Measurements from ENCODE around the gene MSANTD1.
"Not testable (repeated sequence)": the region's sequence is repeated elsewhere in the genome, so short reads cannot be mapped to it uniquely, and the experiment has no call there.

MSANTD1 gene

DNA sequence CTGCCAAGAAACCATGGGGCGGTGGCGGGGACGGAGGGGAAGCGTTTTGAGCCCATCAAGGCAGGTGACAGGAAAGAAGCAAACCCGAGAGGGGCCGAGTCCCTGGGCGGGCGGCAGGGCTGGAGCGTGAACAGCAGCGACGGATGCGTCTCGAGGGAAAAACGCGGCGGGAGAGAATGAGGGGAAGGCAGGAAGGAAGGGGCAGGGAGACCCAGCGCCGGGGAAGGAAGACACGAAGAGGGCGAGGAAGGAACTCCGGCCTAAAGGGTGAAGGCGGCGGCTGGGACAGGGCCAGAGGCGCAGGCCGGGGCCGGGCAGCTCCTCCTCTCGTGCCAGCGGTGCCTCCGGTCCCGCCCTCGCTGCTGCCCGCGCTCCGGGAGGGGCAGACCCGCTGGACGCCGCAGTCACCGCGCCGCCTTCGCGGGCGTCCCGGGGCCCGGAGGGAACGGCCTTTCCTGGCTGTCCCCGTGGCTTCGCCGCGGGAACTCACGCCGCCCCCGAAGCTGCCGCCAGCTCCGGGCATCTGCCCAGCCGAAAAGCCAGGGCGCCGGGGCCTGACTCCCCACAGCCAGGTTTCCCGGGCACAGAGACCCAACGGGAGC lies 43.1 kb downstream of the MSANTD1 start:
- DNase-seq = peak; percentile 62

GRCh38 chr4:3292571-3293400 lies 43.8 kb downstream of the MSANTD1 start, which contains the start of gene RGS12:
Gene RGS12, plus strand, starts transcription at chr4:3293021. Its CDS starts 23,150 bp downstream, at chr4:3316171.
- DNase-seq = peak; percentile 92

GRCh38 chr4:3293401-3294391 lies 44.7 kb downstream of the MSANTD1 start:
- DNase-seq = peak; percentile 37

GRCh38 chr4:3294401-3295241 lies 45.7 kb downstream of the MSANTD1 start:
- DNase-seq = no peak

DNA sequence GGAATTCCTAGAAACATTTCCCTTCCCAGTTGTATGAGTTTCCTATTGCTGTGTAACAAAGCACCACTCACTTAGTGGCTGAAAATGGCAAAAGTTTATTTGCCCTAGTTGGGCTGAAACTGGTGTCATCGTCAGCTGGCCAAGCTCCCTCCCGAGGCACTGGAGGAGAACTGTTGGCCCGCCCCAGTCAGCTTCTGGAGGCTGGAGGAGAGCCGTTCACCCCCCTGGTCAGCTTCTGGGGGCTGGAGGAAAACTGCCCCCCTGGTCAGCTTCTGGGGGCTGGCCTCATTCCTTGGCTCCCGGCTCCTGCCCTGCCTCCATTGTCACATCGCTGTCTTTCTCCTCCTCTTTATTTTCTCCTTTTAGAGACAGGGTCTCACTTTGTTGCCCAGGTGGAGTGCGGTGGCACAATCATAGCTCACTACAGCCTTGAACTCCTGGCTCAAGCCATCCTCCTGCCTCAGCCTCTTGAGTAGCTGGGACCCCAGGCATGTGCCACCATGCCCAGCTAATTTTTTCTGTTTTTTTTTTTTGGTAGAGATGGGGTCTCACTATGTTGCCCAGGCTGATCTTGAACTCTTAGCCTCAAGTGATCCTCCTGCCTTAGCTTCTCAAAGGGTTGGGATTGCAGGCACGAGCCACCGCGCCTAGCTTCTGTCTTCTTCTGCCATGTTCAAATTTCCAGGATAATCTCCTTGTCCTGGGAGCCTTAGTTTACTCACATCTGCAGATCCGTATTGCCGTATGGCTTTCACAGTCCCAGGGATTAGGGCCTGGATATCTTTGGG lies 47.1 kb downstream of the MSANTD1 start:
- no peak for DNase-seq

DNA sequence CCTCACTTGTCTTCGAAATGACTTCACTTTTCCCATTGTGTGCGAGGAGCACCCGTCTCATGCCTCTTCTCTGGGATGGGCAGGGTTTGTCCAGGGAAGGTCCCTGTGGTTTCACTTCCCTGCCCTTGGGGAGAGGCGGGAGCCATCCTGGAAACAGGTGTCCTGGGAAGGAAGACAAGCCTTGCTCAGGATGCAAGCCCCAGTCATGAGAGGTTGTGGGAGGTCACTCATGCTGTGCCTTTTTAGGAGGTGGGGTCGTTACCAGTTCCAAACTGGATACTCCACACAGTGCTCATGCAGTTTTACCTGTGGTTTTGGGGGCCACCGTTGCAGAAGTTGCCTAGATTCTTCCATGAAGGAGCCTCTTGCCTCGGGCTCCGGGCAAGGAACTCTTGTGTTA lies 47.7 kb downstream of the MSANTD1 start:
- no peak for DNase-seq

DNA sequence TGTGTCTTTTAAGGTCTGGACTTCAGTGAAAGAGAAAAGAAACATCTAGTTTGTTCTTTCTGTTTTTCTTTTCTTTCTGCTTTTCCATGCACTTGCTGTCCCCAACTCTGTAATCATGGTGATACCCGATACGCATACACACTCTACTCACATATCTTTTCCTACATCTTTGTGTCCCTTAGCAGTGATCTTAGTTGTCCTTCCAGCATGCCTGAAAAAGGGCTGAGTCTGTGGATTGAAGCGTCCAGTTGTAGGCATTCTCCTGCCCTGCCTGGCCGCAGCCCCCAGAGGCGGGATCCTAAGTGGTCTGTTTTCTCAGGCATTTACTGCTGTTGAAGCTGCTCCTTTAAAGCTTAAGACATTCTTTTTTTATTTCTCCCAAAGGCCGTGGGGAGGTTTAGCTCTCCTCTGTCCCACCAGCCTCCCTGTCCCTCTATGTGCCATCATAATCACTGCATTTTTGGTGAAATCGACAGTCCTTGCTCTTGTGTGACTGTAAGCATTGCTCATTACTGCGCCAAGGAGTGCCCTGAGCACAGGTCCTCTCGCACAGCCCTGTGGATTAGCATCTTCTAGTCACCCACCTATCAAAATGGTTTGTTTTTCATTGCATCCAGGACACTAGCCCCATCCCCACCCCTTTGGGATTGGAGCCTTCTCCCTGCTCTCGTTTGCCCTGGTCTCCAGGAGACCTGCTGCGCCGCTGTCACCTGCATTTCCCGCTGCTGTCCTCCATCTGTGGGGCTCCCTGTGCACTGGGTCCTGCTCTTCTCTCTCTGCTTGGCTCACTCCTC lies 48.3 kb downstream of the MSANTD1 start:
- no peak for DNase-seq

GRCh38 chr4:3299122-3299975 lies 50.4 kb downstream of the MSANTD1 start:
- DNase-seq = no peak

DNA sequence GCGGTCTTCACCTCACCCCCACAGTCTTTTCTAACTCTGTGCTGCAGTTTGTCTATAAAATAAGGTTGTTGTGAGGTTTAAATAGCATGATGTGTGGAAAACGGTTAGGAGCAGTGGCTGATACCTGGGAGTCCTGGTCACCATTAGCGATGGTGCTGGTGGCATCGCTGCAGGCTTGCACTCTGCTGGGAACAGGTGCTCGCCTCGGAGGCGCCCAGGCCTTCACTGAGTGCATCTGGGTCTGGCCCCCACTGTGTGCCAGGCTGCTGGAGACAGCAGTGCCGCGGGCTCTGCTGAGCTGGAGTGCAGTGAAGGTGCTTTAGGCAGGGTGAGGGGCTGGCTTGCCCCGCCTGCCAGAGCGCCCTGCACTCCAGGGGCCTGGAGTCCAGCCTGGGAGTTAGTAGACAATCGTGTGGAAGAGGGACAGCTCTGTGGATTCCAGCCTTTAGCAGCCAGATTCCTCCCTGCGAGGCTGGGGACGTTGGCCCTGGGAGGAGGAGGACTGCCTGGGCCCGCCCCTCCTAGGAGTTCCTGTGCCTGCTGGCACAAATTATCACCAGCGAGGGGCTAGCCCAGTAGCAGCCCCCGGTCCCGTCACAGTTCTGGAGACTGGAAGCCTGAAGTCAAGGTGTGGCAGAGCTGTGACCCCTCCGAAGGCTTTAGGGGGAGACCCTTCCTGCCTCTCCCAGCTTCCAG lies 51.2 kb downstream of the MSANTD1 start:
- no peak for DNase-seq

GRCh38 chr4:3300882-3301281 lies 51.9 kb downstream of the MSANTD1 start:
- not testable (repeated sequence) for DNase-seq

DNA sequence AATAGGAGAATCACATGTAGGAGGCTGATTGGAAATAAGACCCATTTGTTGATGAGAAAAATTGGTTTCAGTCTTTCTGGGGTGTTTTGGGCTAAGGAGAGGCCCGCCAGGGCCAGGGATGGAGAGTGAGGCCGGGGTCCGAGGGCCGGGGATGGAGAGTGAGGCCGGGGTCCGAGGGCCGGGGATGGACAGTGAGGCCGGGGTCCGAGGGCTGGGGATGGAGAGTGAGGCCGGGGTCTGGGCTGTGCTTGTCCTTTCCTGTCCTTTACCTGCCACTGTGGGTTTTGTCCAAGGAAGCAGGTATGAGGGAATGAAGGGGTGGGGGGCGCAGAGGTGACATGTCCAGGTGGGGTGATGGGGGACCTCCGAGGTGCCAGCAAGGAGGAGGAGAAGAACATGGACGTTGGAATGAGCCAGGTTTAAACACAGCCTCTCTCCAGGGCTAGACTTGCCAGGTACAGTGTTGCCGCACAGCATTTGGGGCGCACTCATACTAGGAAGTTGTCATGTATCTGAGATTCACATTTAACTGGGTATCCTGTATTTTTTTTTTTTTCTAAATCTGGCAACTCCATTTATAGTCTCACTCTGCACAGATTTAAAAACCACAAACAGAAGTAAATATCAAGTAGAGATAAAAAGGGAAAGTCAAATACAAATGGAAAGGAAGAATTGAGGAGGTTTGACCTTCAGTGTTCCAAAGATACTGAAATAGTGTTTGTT lies 52.7 kb downstream of the MSANTD1 start:
- no peak for DNase-seq

DNA sequence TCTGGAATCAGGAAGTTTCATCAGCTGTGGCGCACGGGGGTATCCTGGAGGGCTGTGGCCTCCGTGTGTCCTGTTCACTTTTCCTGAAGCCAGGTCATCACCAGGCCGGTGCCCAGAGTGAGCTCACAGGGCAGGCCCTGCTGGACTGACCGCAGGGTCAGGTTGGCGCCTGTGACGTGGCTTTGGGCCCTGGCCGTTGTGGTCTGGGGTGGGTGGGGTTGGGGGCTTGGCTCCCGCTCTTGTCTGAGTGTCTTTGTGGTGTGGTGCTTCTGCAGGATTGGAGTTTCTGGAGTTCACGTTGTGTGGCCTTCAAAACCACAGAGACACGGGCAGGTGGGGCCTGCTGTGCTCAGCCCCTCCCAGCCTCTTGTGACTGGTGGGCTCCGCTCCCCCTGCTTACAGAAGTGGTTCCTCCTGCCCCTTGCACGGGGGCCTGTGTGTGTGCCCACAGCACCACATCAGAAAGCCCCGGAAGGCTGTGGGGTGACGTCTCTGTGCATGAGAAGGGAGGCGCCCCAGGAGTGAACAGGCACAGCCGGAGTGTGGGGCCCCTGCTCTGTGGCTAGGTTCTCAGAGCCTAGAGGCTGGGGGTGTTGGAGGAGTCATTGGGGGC lies 53.3 kb downstream of the MSANTD1 start:
- DNase-seq = no peak

DNA sequence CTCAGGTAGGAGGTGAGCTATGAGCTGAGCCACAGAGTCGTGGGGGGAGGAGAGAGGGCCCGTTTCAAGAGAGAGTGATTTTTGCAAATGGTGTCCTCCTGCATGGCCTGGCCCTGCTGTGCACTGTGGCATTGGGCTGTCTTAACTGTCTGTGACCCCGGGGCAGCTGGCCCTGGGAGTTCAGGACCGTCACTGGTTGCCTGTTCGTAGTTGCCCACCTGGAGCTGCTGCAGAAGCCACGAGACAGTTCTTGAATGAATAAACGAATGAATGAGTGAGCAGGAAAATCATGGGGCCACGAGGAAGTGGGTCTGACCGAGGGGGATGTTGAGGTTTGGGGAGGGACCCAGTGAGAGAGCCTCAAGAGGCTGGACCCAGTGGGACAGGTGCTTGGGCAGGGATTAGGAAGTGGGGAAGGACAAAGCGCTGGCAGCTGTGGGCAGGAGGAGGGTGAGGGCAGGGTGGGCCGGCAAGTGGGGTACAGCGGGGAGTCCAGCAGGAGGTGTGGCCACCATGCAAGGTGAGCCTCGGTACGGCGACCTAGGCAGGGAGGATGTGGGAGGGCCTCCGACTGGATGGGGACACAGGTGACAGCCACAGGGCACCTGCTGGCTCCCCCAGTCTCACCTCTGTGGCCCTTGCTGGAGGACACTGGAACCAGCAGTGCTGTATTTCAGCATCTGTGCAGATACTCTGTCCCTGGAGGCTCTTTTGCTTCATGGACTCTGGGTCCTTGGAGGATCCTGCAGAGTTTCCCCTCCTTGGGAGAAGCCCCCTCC lies 54.0 kb downstream of the MSANTD1 start:
- DNase-seq = no peak

DNA sequence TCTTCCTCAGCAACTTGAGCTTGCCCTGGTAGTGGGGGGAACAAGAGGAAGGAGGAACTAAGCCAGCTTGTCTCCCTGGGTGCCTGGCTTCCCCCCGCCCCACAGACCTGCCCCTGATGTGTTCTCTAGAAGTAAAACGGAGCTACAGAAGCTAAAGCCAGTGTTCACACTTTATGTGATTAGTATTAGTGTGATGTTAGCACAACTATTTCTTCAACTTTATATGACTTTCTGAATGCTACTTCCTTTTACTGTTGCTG lies 54.5 kb downstream of the MSANTD1 start:
- no peak for DNase-seq

- no peak for DNase-seq
Observed at GRCh38 chr4:3303923-3304710, 55.2 kb downstream of the MSANTD1 start.
